H1 (cell line): ENCODE results near the gene OSR1. TPM values are rescaled to one million over a fixed set of nuclear protein-coding genes. Genes with fewer than 3 reads are reported as not detected.
A peak's percentile ranks its signal among the peaks of the same experiment; 100 is the strongest.

Source experiments
- CTCF ChIA-PET: fragments of 300-600 bp; sonication (Branson Sonifier 250); formaldehyde crosslinking; loops from one replicate; lab custom pipeline; 2021; ENCODE audit not compliant: partially characterized antibody; lab: Charles Lee
- POLR2A ChIA-PET: fragments of 300-600 bp; sonication (Branson Sonifier 250); formaldehyde crosslinking; loops from one replicate; lab custom pipeline; 2021; ENCODE audit warnings: inconsistent platforms; ENCODE audit not compliant: partially characterized antibody; lab: Charles Lee
- DNase-seq, 2 experiments: peaks; one replicate each; pipeline versions ENCODE4 v3.0.0 to v3.0.0-alpha.2; 2010 to 2022; ENCODE audit warnings: low spot score in 2 of 2, low read depth in 1 of 2, mixed read lengths in 1 of 2
- FAIRE-seq: peaks from 2 replicates; lab custom pipeline; 2011; peaks lifted over from hg19 to GRCh38; lab: Jason Lieb, UNC
- H2AFZ ChIP-seq: 2 replicates; pipeline ENCODE4 v1.8.1; 2012; ENCODE audit warnings: low read length, inconsistent platforms
- H2AK5ac ChIP-seq: 2 replicates; pipeline ENCODE4 v1.6.1; 2013; ENCODE audit warnings: low read depth, low read length
- H2BK120ac ChIP-seq: replicated peaks from 2 replicates; pipeline ENCODE3; 2013; ENCODE audit warnings: low read depth, low read length, inconsistent platforms
- H2BK12ac ChIP-seq: 2 replicates; pipeline ENCODE4 v1.6.1; 2013; ENCODE audit warnings: low read depth, low read length
- H2BK15ac ChIP-seq: 2 replicates; pipeline ENCODE4 v1.6.1; 2013; ENCODE audit warnings: low read length
- H2BK20ac ChIP-seq: 2 replicates; pipeline ENCODE4 v1.6.1; 2013; ENCODE audit warnings: low read length
- H2BK5ac ChIP-seq: 2 replicates; pipeline ENCODE4 v1.6.1; 2013; ENCODE audit warnings: low read depth, low read length
- H3K14ac ChIP-seq: 2 replicates; pipeline ENCODE4 v1.6.1; 2013; ENCODE audit warnings: inconsistent platforms; ENCODE audit not compliant: insufficient read length
- H3K18ac ChIP-seq: 2 replicates; pipeline ENCODE4 v1.6.1; 2013; ENCODE audit warnings: low read length; ENCODE audit errors: extremely low read depth
- H3K23ac ChIP-seq: 2 replicates; pipeline ENCODE4 v1.6.1; 2013; ENCODE audit warnings: inconsistent platforms; ENCODE audit not compliant: insufficient read length
- H3K23me2 ChIP-seq: 2 replicates; pipeline ENCODE4 v1.6.1; 2013; ENCODE audit warnings: low read depth, low read length
- H3K27ac ChIP-seq: 2 replicates; pipeline ENCODE4 v1.6.1; 2011; ENCODE audit warnings: low read depth, low read length, inconsistent platforms
- H3K27me3 ChIP-seq, 4 experiments: replicated peaks in 1 of 4; 1 replicate in 1 of 4; 2 replicates in 3 of 4; pipeline versions ENCODE4 v1.6.1 to v1.8.1; 2011 to 2013; ENCODE audit warnings: low read length in 3 of 4, mild to moderate bottlenecking in 3 of 4, inconsistent platforms in 2 of 4, mixed read lengths in 2 of 4, moderate library complexity in 1 of 4; ENCODE audit not compliant: control insufficient read depth in 3 of 4, insufficient read depth in 3 of 4; ENCODE audit errors: extremely low read depth in 1 of 4
- H3K36me3 ChIP-seq, 4 experiments: 2 replicates each; pipeline versions ENCODE4 v1.6.1 to v1.8.1; 2011 to 2013; ENCODE audit warnings: mild to moderate bottlenecking in 4 of 4, low read length in 3 of 4, moderate library complexity in 2 of 4, control low read depth in 1 of 4, inconsistent platforms in 1 of 4; ENCODE audit not compliant: insufficient read depth in 4 of 4, control insufficient read depth in 2 of 4
- H3K4ac ChIP-seq: replicated peaks from 2 replicates; pipeline ENCODE3; 2013; ENCODE audit warnings: low read length, low read depth, mixed read lengths, inconsistent platforms; ENCODE audit not compliant: insufficient read length
- H3K4me1 ChIP-seq, 4 experiments: replicated peaks in 1 of 4; 1 replicate in 1 of 4; 2 replicates in 3 of 4; pipeline versions ENCODE4 v1.6.1 to v1.8.1; 2011 to 2013; ENCODE audit warnings: low read length in 3 of 4, inconsistent platforms in 2 of 4, mixed read lengths in 1 of 4; ENCODE audit not compliant: insufficient read depth in 4 of 4, control insufficient read depth in 3 of 4
- H3K4me2 ChIP-seq, 2 experiments: 2 replicates each; pipeline versions ENCODE4 v1.6.1 to v1.8.1; 2011 to 2013; ENCODE audit warnings: low read depth in 2 of 2, low read length in 2 of 2, control low read depth in 1 of 2, inconsistent platforms in 1 of 2, mild to moderate bottlenecking in 1 of 2; ENCODE audit not compliant: insufficient read depth in 1 of 2
- H3K4me3 ChIP-seq, 4 experiments: fragments of 200-600, 300-600 bp in 1 of 4; sonication (generic), shearing (Covaris generic), sonication (Bioruptor Twin) in 1 of 4; 2 replicates each; pipeline versions ENCODE4 v1.5.1 to v1.8.1; 2011 to 2016; ENCODE audit warnings: low read length in 4 of 4, low read depth in 3 of 4, control low read depth in 2 of 4, inconsistent platforms in 2 of 4, mild to moderate bottlenecking in 2 of 4, mixed read lengths in 1 of 4, moderate library complexity in 1 of 4; ENCODE audit not compliant: insufficient read depth in 2 of 4; ENCODE audit errors: extremely low read depth in 1 of 4
- H3K56ac ChIP-seq: replicated peaks from 2 replicates; pipeline ENCODE3; 2013; ENCODE audit warnings: low read depth, mild to moderate bottlenecking, mixed read lengths, low read length, inconsistent platforms; ENCODE audit not compliant: insufficient read length
- H3K79me1 ChIP-seq: 2 replicates; pipeline ENCODE4 v1.6.1; 2013; ENCODE audit warnings: low read depth, low read length, control low read depth
- H3K79me2 ChIP-seq, 2 experiments: 2 replicates each; pipeline versions ENCODE4 v1.6.1 to v1.8.1; 2012 to 2013; ENCODE audit warnings: low read length in 2 of 2, mild to moderate bottlenecking in 2 of 2, inconsistent platforms in 1 of 2; ENCODE audit not compliant: insufficient read depth in 2 of 2, control insufficient read depth in 1 of 2
- H3K9ac ChIP-seq, 4 experiments: replicated peaks in 1 of 4; 1 replicate in 1 of 4; 2 replicates in 3 of 4; pipeline versions ENCODE4 v1.6.1 to v1.8.1; 2011 to 2013; ENCODE audit warnings: low read depth in 3 of 4, low read length in 3 of 4, control low read depth in 2 of 4, mild to moderate bottlenecking in 2 of 4, moderate library complexity in 2 of 4, inconsistent platforms in 1 of 4; ENCODE audit errors: extremely low read depth in 1 of 4
- H3K9me3 ChIP-seq, 2 experiments: 2 replicates each; pipeline versions ENCODE4 v1.6.1 to v1.8.1; 2012 to 2013; ENCODE audit warnings: mild to moderate bottlenecking in 2 of 2, moderate library complexity in 2 of 2, control low read depth in 1 of 2, inconsistent platforms in 1 of 2, low read depth in 1 of 2, low read length in 1 of 2, mixed read lengths in 1 of 2; ENCODE audit not compliant: insufficient read depth in 2 of 2
- H4K20me1 ChIP-seq, 2 experiments: replicated peaks in 1 of 2; 2 replicates each; pipeline versions ENCODE3 to v1.8.1; 2011 to 2013; ENCODE audit warnings: inconsistent platforms in 2 of 2, low read length in 2 of 2, mild to moderate bottlenecking in 1 of 2; ENCODE audit not compliant: insufficient read depth in 2 of 2, control insufficient read depth in 1 of 2
- H4K5ac ChIP-seq: 2 replicates; pipeline ENCODE4 v1.6.1; 2013; ENCODE audit warnings: low read length, low read depth, mixed read lengths, inconsistent platforms; ENCODE audit not compliant: insufficient read length
- H4K8ac ChIP-seq: 2 replicates; pipeline ENCODE4 v1.8.0; 2013; ENCODE audit warnings: mild to moderate bottlenecking, moderate library complexity, low read length, inconsistent platforms; ENCODE audit not compliant: insufficient read depth; ENCODE audit errors: extremely low read depth
- H4K91ac ChIP-seq: replicated peaks from 2 replicates; pipeline ENCODE3; 2013; ENCODE audit warnings: low read length, mixed read lengths, inconsistent platforms; ENCODE audit not compliant: insufficient read length
- BRCA1 ChIP-seq: IDR thresholded peaks from 2 replicates; pipeline ENCODE4 v1.6.1; 2012; ENCODE audit warnings: low read depth, low read length, improper control_type of control experiment
- EZH2 ChIP-seq: fragments of 200-600 bp; sonication (generic); IDR thresholded peaks from 2 replicates; pipeline ENCODE4 v1.7.1; 2012; ENCODE audit warnings: low read depth, mild to moderate bottlenecking, moderate library complexity, low read length, inconsistent platforms; ENCODE audit not compliant: severe bottlenecking
- SP1 ChIP-seq: IDR thresholded peaks from 2 replicates; pipeline ENCODE4 v1.6.1; 2011; ENCODE audit warnings: low read depth, low read length
- SUZ12 ChIP-seq: fragments of 200-600 bp; sonication (generic); IDR thresholded peaks from 2 replicates; pipeline ENCODE4 v1.6.1; 2012; ENCODE audit warnings: mild to moderate bottlenecking, inconsistent platforms, low read length, moderate library complexity, mixed read lengths
- WGBS, 2 experiments: shearing (Covaris generic) in 1 of 2; methylation state at CpG; one replicate each; pipeline versions ENCODE4 v1.1.6 to v1.1.7; 2013 to 2015; ENCODE audit warnings: low lambda C conversion rate in 2 of 2, mixed read lengths in 2 of 2, inconsistent platforms in 1 of 2, low coverage in 1 of 2, missing lambda C conversion rate in 1 of 2; ENCODE audit not compliant: insufficient replicate concordance in 2 of 2, insufficient coverage in 1 of 2, insufficient read length in 1 of 2; ENCODE audit errors: extremely low coverage in 1 of 2, missing lambda C conversion rate in 1 of 2; 5-methylcytosine and 5-hydroxymethylcytosine counted together
- polyA plus RNA-seq, 7 experiments: library from polyadenylated mRNA; depleted of rRNA in 3 of 7; stranded (reverse) in 5 of 7; unstranded in 2 of 7; fragments of >200 nt in 5 of 7; fragments of 200-250 nt in 2 of 7; gene quantifications; 1 replicate in 5 of 7; 2 replicates in 1 of 7; 4 replicates in 1 of 7; pipeline versions ENCODE4 v1.2.1 to v1.2.3, GENCODE V29; 2011 to 2013; ENCODE audit warnings: missing spikeins in 2 of 7, mixed read lengths in 2 of 7
- total RNA-seq: library from RNA; stranded (reverse); fragmentation: NEBNext Ultra II Directional; extraction: Animal tissue kit (Norgen Biotek cat#: 25700); gene quantifications from 2 replicates; pipeline ENCODE4 v1.2.1, GENCODE V29; 2021

Gene OSR1
- total and polyA plus RNA-seq, 2 of the 8 experiments (the other 6 are each of a cell fraction or from before 2014, with no cell fraction given) = 0.05 to 0.22 TPM

DNA sequence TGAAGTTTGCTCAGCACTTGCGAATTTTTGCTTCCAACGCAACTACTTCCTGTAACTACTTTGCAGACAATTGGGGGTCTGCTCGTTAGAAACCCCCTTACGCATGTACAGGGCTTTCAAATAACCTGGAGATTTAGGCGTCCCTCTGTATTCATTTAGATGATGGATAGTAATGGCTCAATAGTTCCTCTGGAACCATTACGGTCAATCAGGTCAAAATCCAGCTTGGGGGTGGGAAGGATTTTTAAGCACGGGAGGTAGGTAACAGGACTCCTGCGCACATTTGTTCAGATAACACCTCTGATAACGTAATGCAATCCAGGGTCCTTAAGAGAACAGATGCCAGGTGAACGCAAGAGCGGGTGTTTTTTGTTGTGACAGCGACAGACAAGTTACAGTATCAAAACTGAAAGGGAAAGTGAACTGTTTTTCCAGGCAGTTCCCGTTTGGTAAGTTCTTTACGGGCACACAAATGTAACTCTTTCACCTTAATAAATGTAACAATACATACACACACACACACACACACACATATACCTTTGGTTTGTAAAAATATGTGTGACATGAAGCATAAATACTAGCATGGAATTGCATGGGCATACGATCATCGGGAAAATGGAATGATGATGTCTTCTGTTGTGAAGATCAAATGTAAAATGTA, 3.8 kb upstream of the OSR1 start:
- Histone ChIP-seq H3K56ac (no peak overlapping the region), H3K9me3 (no peaks in the 10 kb centered on the region), H2BK20ac (no peak overlapping the region), H4K8ac (no peak overlapping the region), H3K27ac (no peak overlapping the region), H2BK15ac (no peak overlapping the region), H3K4ac (no peak overlapping the region), H4K20me1 (peaks cover 6 to 31% of the 10 kb centered on the region in 2 experiments), H3K36me3 (no peaks in the 10 kb centered on the region), H3K18ac (no peak overlapping the region), H2AFZ (no peak overlapping the region), H3K23ac (no peak overlapping the region), H3K4me2 (peak overlapping the region; percentile 86 to 89; a peak in 2 of 4 replicates), H2BK12ac (no peak overlapping the region), H2BK5ac (no peak overlapping the region), H3K14ac (no peak overlapping the region), H3K4me1 (peaks cover 5 to 29% (median 10%) of the 10 kb centered on the region in 4 experiments; a peak in 6 of 7 replicates), H3K79me1 (no peaks in the 10 kb centered on the region; the same call in 1 of the 2 replicates), H3K9ac (no peak overlapping the region), H4K5ac (no peak overlapping the region), H3K79me2 (no peaks in the 10 kb centered on the region), H3K4me3 (peak overlapping the region in 1 of 4 experiments; percentile 54; a peak in 2 of 8 replicates), H3K27me3 (peaks cover 65 to 87% (median 77%) of the 10 kb centered on the region in 4 experiments), H4K91ac (no peak overlapping the region), H3K23me2 (peaks cover 7% of the 10 kb centered on the region; the same call in 1 of the 2 replicates), H2AK5ac (no peak overlapping the region), H2BK120ac (no peak overlapping the region)
- TF ChIP-seq BRCA1 (no peak), EZH2 (peak; percentile 56), SP1 (no peak), SUZ12 (peak; percentile 48; the same call in 1 of the 2 replicates)
- POLR2A ChIA-PET = no interaction called here
- 29% methylated on average over 16 of the region's 16 CpGs; no CpG with 5 or more reads in 1 of the 2 experiments for WGBS, 2 experiments
- DNase-seq (no peak), FAIRE-seq (no peak)
- CTCF ChIA-PET = interaction anchor here (1.1 to 5.4 kb wide), 4 partner anchors 12 to 502 kb away, joined by 3 to 104 read pairs (median 10); no protein-coding TSS in a partner anchor
